ENCODE measurements around the gene PLSCR4.

PLSCR4 gene

DNA sequence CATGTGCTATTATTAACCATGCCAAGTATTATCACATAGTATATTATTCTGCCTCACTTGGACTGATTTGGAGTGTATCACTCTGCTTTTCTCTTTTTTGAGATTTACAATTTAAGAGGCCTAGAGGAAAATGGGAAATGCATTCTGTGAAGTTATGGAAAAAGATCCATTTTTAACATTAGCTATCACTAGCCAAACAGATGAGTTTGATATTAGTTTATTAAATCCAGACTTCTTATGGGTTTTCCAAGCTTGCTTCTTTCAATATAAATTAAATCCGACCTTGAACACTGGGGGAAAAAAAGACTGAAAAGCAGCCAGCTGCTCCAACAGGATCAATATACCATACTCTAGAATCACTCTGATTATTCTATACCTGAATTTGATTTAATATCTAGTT, 59.9 kb downstream of the PLSCR4 start:
- no peak overlapping the region for H3K4me3 ChIP-seq (ENCODE audit: low read depth, low read length)
- no peak for TF ChIP-seq POLR2A (IDR thresholded peaks at IDR 0.05; ENCODE audit: extremely low read depth, insufficient read length)
- no peak for TF ChIP-seq MYC (IDR thresholded peaks at IDR 0.05; ENCODE audit: low read depth, low read length)
- TF ChIP-seq MAX (IDR thresholded peaks at IDR 0.05; ENCODE audit: low read depth, low read length) = no peak
- TF ChIP-seq, protein P1, sequence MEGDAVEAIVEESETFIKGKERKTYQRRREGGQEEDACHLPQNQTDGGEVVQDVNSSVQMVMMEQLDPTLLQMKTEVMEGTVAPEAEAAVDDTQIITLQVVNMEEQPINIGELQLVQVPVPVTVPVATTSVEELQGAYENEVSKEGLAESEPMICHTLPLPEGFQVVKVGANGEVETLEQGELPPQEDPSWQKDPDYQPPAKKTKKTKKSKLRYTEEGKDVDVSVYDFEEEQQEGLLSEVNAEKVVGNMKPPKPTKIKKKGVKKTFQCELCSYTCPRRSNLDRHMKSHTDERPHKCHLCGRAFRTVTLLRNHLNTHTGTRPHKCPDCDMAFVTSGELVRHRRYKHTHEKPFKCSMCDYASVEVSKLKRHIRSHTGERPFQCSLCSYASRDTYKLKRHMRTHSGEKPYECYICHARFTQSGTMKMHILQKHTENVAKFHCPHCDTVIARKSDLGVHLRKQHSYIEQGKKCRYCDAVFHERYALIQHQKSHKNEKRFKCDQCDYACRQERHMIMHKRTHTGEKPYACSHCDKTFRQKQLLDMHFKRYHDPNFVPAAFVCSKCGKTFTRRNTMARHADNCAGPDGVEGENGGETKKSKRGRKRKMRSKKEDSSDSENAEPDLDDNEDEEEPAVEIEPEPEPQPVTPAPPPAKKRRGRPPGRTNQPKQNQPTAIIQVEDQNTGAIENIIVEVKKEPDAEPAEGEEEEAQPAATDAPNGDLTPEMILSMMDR (IDR thresholded peaks at IDR 0.05; ENCODE audit: low read depth, low read length) = no peak
- no peak for DNase-seq (ENCODE audit: low read depth)

DNA sequence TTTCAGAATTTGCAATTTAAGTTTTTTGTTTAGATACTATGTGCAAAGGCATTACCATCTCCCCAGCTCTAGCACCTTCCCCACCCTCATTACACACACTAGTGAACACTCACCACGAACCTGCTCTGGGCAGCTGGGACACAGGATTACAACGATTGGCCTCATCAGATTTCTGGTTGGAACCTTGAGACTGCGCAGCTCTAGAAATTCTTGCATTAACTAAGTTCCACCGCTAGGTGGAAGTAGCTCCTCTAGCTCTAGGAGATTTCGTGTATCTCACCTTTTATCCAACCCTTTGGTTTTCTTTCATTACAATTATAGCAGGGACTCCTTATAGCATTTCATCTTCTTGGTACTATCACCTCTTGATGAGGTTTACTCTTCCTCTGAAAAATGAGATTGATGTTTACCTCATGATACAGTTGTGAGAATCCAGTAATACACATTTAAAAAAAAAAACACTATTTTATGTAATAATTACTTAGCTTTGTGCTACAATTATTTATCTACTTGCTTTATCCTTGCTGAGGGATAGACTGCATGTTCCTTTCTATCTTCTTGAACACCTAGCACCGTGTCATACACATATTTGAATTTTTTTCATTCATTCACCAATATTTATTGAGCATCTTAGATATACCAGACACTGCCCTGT, 61.3 kb downstream of the PLSCR4 start:
- no peak overlapping the region for H3K4me3 ChIP-seq (ENCODE audit: low read depth, low read length)
- TF ChIP-seq POLR2A (IDR thresholded peaks at IDR 0.05; ENCODE audit: extremely low read depth, insufficient read length) (no peak), MYC (IDR thresholded peaks at IDR 0.05; ENCODE audit: low read depth, low read length) (no peak), MAX (IDR thresholded peaks at IDR 0.05; ENCODE audit: low read depth, low read length) (no peak)
- TF ChIP-seq, protein P1 (IDR thresholded peaks at IDR 0.05; ENCODE audit: low read depth, low read length) = peak; percentile 65
- DNase-seq (ENCODE audit: low read depth) = peak; percentile 40

- TF ChIP-seq POLR2A (IDR thresholded peaks at IDR 0.05; ENCODE audit: extremely low read depth, insufficient read length) (no peak), MYC (IDR thresholded peaks at IDR 0.05; ENCODE audit: low read depth, low read length) (no peak), MAX (IDR thresholded peaks at IDR 0.05; ENCODE audit: low read depth, low read length) (no peak)
- TF ChIP-seq, protein P1 (IDR thresholded peaks at IDR 0.05; ENCODE audit: low read depth, low read length) = peak; percentile 23
- peak; percentile 9 for DNase-seq (ENCODE audit: low read depth)
- H3K4me3 ChIP-seq (ENCODE audit: low read depth, low read length) = no peak overlapping the region
Observed at GRCh38 chr3:146187334-146187950, 63.5 kb downstream of the PLSCR4 start.

- DNase-seq (ENCODE audit: low read depth) = no peak
- H3K4me3 ChIP-seq (ENCODE audit: low read depth, low read length) = no peak overlapping the region
- TF ChIP-seq POLR2A (IDR thresholded peaks at IDR 0.05; ENCODE audit: extremely low read depth, insufficient read length) = no peak
- TF ChIP-seq, protein P1 (IDR thresholded peaks at IDR 0.05; ENCODE audit: low read depth, low read length) = no peak
- no peak for TF ChIP-seq MAX (IDR thresholded peaks at IDR 0.05; ENCODE audit: low read depth, low read length)
- no peak for TF ChIP-seq MYC (IDR thresholded peaks at IDR 0.05; ENCODE audit: low read depth, low read length)
Observed at GRCh38 chr3:146184241-146185015, 66.5 kb downstream of the PLSCR4 start.

GRCh38 chr3:146181216-146181615, 69.7 kb downstream of the PLSCR4 start:
- no peak for DNase-seq (ENCODE audit: low read depth)
- TF ChIP-seq POLR2A (IDR thresholded peaks at IDR 0.05; ENCODE audit: extremely low read depth, insufficient read length) (no peak), MYC (IDR thresholded peaks at IDR 0.05; ENCODE audit: low read depth, low read length) (no peak), MAX (IDR thresholded peaks at IDR 0.05; ENCODE audit: low read depth, low read length) (no peak)
- TF ChIP-seq, protein P1 (IDR thresholded peaks at IDR 0.05; ENCODE audit: low read depth, low read length) = no peak
- no peak overlapping the region for H3K4me3 ChIP-seq (ENCODE audit: low read depth, low read length)

All from NB4 (cell line).